CD4-positive, alpha-beta memory T cell (primary cell): Measurements from ENCODE around the gene ERN1. TPM values are rescaled to one million over a fixed set of nuclear protein-coding genes. Genes with fewer than 3 reads are reported as not detected.
A peak's percentile ranks its signal among the peaks of the same experiment; 100 is the strongest.

Experiments used
- CTCF ChIA-PET: fragments of 350-600 bp; sonication (Branson Sonifier 250); formaldehyde crosslinking; loops from one replicate; lab custom pipeline; 2021; ENCODE audit warnings: inconsistent platforms; ENCODE audit not compliant: partially characterized antibody; lab: Charles Lee
- POLR2A ChIA-PET: fragments of 350-600 bp; sonication (Branson Sonifier 250); formaldehyde crosslinking; loops from one replicate; lab custom pipeline; 2021; ENCODE audit not compliant: partially characterized antibody; lab: Charles Lee
- DNase-seq, 5 donors: peaks; one replicate each; pipeline versions ENCODE4 v3.0.0 to v3.0.0-alpha.2; 2020 to 2022; ENCODE audit warnings: mixed read lengths in 1 of 5
- H3K27ac ChIP-seq: one replicate; pipeline ENCODE4 v1.7.0; 2013; ENCODE audit warnings: low read depth, low read length
- H3K27me3 ChIP-seq: 2 replicates; pipeline ENCODE4 v1.7.0; 2013; ENCODE audit warnings: mild to moderate bottlenecking, low read length, moderate library complexity; ENCODE audit not compliant: insufficient read depth
- H3K36me3 ChIP-seq: 2 replicates; pipeline ENCODE4 v1.7.0; 2013; ENCODE audit warnings: mild to moderate bottlenecking, low read length, moderate library complexity; ENCODE audit not compliant: insufficient read depth
- H3K4me1 ChIP-seq: 2 replicates; pipeline ENCODE4 v1.7.0; 2013; ENCODE audit warnings: mild to moderate bottlenecking, low read length, moderate library complexity; ENCODE audit not compliant: insufficient read depth
- H3K4me3 ChIP-seq, 2 donors: one replicate each; pipeline ENCODE4 v1.7.0; 2013; ENCODE audit warnings: low read length in 2 of 2, mild to moderate bottlenecking in 1 of 2
- H3K9me3 ChIP-seq, 2 donors: one replicate each; pipeline ENCODE4 v1.7.0; 2013; ENCODE audit warnings: low read length in 2 of 2, control low read depth in 1 of 2; ENCODE audit not compliant: control insufficient read depth in 1 of 2
- H3K27ac Mint-ChIP-seq, 7 donors: one replicate each; pipeline ENCODE4 v1.8.0; 2020 to 2021; ENCODE audit warnings: mixed read lengths in 7 of 7, mild to moderate bottlenecking in 6 of 7, inconsistent platforms in 3 of 7, moderate library complexity in 3 of 7
- H3K27me3 Mint-ChIP-seq, 2 donors: one replicate each; pipeline ENCODE4 v1.8.0; 2020 to 2021; ENCODE audit warnings: mixed read lengths in 2 of 2
- H3K36me3 Mint-ChIP-seq, 2 donors: one replicate each; pipeline ENCODE4 v1.8.0; 2020 to 2021; ENCODE audit warnings: mixed read lengths in 2 of 2, inconsistent platforms in 1 of 2, mild to moderate bottlenecking in 1 of 2
- H3K4me1 Mint-ChIP-seq, 4 donors: one replicate each; pipeline ENCODE4 v1.8.0; 2020 to 2021; ENCODE audit warnings: mixed read lengths in 4 of 4, mild to moderate bottlenecking in 1 of 4
- H3K4me3 Mint-ChIP-seq, 8 donors: one replicate each; pipeline ENCODE4 v1.8.0; 2020 to 2021; ENCODE audit warnings: mixed read lengths in 8 of 8, mild to moderate bottlenecking in 7 of 8, moderate library complexity in 6 of 8, inconsistent platforms in 3 of 8
- H3K9me3 Mint-ChIP-seq, 8 donors: one replicate each; pipeline ENCODE4 v1.8.0; 2020 to 2021; ENCODE audit warnings: mixed read lengths in 8 of 8, mild to moderate bottlenecking in 5 of 8, inconsistent platforms in 3 of 8, moderate library complexity in 1 of 8
- intact Hi-C: fragments of 100-400 bp; cut with micrococcal nuclease; formaldehyde crosslinking; loops from one replicate; pipeline ENCODE4 v1.15.1; 2023
- polyA plus RNA-seq, 2 donors: library from polyadenylated mRNA; unstranded; fragments of 300-500 nt; fragmentation: Illumina TruSeq; gene quantifications; one replicate each; pipeline ENCODE4 v1.2.3, GENCODE V29; 2021
- total RNA-seq, 2 experiments: library from RNA; stranded (reverse); gene quantifications; one replicate each; pipeline ENCODE4 v1.2.3, GENCODE V29; 2021

ERN1 gene
- total and polyA plus RNA-seq, 4 experiments from 2014 or later: 47.9 to 172 (median 144) TPM

DNA sequence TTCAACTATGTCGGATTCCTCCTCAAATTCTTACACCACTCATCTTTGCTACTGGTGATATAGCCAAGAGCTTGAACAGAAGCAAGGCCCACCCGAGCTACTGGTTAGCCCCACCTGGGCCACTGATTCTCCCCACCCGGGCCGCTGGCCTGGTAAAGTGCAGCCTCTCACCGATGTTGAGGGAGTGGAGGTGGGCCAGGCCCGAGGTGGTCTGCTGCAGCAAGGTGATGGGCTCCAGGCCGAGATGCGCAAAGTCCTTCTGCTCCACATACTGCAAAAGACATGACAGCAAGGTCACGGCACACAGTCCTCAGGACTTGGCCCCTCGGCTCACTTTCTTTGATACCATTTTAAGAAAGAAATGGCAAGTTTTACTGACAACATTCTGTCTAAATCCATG is 76.8 kb downstream of the ERN1 start:
- Mint-ChIP-seq H3K27me3 (no peaks in the 10 kb centered on the region), H3K27ac (peak overlapping the region in 6 of 7 donors; percentile 76 to 90 (median 84)), H3K9me3 (peaks cover 0 to 1% (median 0%) of the 10 kb centered on the region in 8 donors), H3K36me3 (peaks cover 80 to 88% of the 10 kb centered on the region in 2 donors), H3K4me3 (peak overlapping the region in 1 of 8 donors; percentile 35), H3K4me1 (peaks cover 44 to 88% (median 69%) of the 10 kb centered on the region in 4 donors)
- no peak for DNase-seq
- Histone ChIP-seq H3K27me3 (no peaks in the 10 kb centered on the region), H3K9me3 (no peaks in the 10 kb centered on the region), H3K4me1 (peaks cover 74% of the 10 kb centered on the region), H3K27ac (no peak overlapping the region), H3K36me3 (peaks cover 68% of the 10 kb centered on the region), H3K4me3 (no peak overlapping the region)
- intact Hi-C loops: no loop called here
- ChIA-PET CTCF (interaction anchor here (0.8 to 7.2 kb wide), 9 partner anchors 11 to 134 kb away, joined by 3 to 47 read pairs (median 4); partner anchors contain the start of genes ERN1 and GH1), POLR2A (interaction anchor here (1.0 to 7.6 kb wide), 3 partner anchors 11 to 80 kb away, joined by 3 to 49 read pairs (median 3); partner anchors contain the start of gene ERN1)

DNA sequence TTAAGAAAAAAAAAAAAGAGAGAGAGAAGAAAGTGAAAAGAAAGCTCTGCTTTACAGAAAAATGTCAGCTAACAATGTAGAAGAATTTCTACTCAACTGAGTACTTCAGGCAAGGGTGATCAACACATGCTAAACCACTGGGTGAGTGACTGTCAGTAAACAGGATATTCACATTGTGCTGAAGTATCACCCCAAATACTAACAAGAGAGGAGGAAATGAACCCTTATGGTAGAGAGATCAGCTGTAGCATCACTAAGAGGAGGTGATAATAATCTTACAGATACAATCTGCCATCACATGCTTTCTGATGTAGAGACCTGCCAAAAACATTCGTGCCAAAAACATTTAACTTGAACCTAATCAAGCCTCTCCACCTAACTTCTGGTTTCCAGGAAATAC is 78.8 kb downstream of the ERN1 start:
- H3K4me3 ChIP-seq: no peak overlapping the region
- Mint-ChIP-seq H3K4me3 (peak overlapping the region in 7 of 8 donors; percentile 37 to 78 (median 68)), H3K27ac (peak overlapping the region; percentile 69 to 96 (median 91)), H3K9me3 (peaks cover 0 to 1% (median 0%) of the 10 kb centered on the region in 8 donors), H3K4me1 (peaks cover 35 to 76% (median 54%) of the 10 kb centered on the region in 4 donors), H3K36me3 (peaks cover 85 to 86% of the 10 kb centered on the region in 2 donors), H3K27me3 (no peaks in the 10 kb centered on the region)
- peak; percentile 50 to 84 (median 73) for DNase-seq
- no peaks in the 10 kb centered on the region for H3K27me3 ChIP-seq
- intact Hi-C loops: loop anchor here (1.0 to 2.0 kb wide), 4 partner anchors 16 to 79 kb away; partner anchors contain the start of gene ERN1
- H3K9me3 ChIP-seq: no peaks in the 10 kb centered on the region
- peak overlapping the region; percentile 52 for H3K27ac ChIP-seq
- H3K36me3 ChIP-seq: peaks cover 76% of the 10 kb centered on the region
- POLR2A ChIA-PET: interaction anchor here (0.7 to 3.7 kb wide), 25 partner anchors 9 to 133 kb away, joined by 3 to 60 read pairs (median 6); partner anchors contain the start of genes ERN1, GH1 and ICAM2
- peaks cover 56% of the 10 kb centered on the region for H3K4me1 ChIP-seq
- CTCF ChIA-PET: interaction anchor here (0.6 to 6.7 kb wide), 12 partner anchors 9 to 626 kb away, joined by 3 to 110 read pairs (median 8); partner anchors contain the start of genes ERN1, GH1 and ICAM2

DNA sequence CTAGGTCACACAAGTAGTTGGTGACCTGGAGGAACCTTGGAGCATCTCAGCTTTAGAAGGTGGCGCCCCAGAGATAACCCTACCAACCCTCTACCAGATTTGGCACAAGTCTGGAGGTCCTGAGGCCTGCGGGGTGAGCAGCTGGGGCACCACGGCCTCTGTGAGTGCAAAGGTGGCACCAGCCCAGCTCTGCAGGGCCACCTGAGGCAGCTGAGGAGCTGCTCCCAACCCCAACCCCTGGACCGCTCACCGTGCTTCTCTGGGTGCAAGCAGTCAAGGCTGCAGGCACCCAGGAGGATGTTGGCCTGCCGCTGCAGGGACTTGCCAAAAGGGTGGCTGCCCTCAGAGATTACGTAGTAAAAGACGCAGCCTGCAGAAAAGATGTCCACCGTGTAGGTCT is 81.1 kb downstream of the ERN1 start:
- Mint-ChIP-seq H3K9me3 (no peaks in the 10 kb centered on the region), H3K27ac (peak overlapping the region in 6 of 7 donors; percentile 37 to 94 (median 46)), H3K4me3 (peak overlapping the region in 1 of 8 donors; percentile 32), H3K4me1 (peaks cover 33 to 77% (median 46%) of the 10 kb centered on the region in 4 donors), H3K36me3 (peaks cover 89 to 91% of the 10 kb centered on the region in 2 donors), H3K27me3 (no peaks in the 10 kb centered on the region)
- Histone ChIP-seq H3K4me1 (peaks cover 50% of the 10 kb centered on the region), H3K27ac (peak overlapping the region; percentile 45), H3K27me3 (no peaks in the 10 kb centered on the region), H3K36me3 (peaks cover 78% of the 10 kb centered on the region), H3K4me3 (no peak overlapping the region), H3K9me3 (no peaks in the 10 kb centered on the region)
- intact Hi-C loops: no loop called here
- ChIA-PET POLR2A (interaction anchor here (1.1 to 3.9 kb wide), 7 partner anchors 11 to 130 kb away, joined by 3 to 60 read pairs (median 23); partner anchors contain the start of genes ERN1 and ICAM2), CTCF (interaction anchor here (0.9 to 6.7 kb wide), 12 partner anchors 15 to 130 kb away, joined by 3 to 110 read pairs (median 7); partner anchors contain the start of genes ERN1 and GH1)
- no peak for DNase-seq

DNA sequence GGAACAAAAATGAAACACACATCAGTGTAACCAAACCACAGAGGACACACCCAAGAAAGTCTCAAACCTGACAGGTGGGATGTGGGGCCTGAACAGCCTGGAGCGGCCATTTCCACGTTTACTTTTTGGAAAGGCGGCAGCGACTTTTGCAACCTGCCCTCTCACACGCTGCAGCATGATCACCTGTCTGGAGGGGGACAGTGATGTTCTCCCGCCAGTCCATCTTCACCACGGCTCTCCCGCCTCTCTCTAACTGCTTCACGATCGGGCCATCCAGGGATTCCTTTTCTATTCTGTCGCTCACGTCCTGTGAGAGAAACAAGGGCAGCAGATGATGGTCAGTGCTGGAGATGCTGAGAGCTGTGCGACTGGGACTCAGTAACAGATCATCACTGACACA is 84.8 kb downstream of the ERN1 start:
- intact Hi-C loops: no loop called here
- peaks cover 74% of the 10 kb centered on the region for H3K36me3 ChIP-seq
- no peaks in the 10 kb centered on the region for H3K27me3 ChIP-seq
- H3K27ac Mint-ChIP-seq: peak overlapping the region in 4 of 7 donors; percentile 10 to 72 (median 50)
- H3K4me1 Mint-ChIP-seq: peaks cover 16 to 62% (median 28%) of the 10 kb centered on the region in 4 donors
- DNase-seq: no peak
- H3K9me3 Mint-ChIP-seq: no peaks in the 10 kb centered on the region
- H3K4me1 ChIP-seq: peaks cover 14% of the 10 kb centered on the region
- CTCF ChIA-PET: interaction anchor here (1.3 to 6.7 kb wide), 3 partner anchors 10 to 88 kb away, joined by 3 to 110 read pairs (median 22); no protein-coding TSS in a partner anchor
- no peaks in the 10 kb centered on the region for H3K27me3 Mint-ChIP-seq
- H3K27ac ChIP-seq: no peak overlapping the region
- H3K4me3 ChIP-seq: no peak overlapping the region
- no peak overlapping the region for H3K4me3 Mint-ChIP-seq
- peaks cover 80 to 84% of the 10 kb centered on the region in 2 donors for H3K36me3 Mint-ChIP-seq
- POLR2A ChIA-PET: interaction anchor here (0.7 to 3.9 kb wide), 2 partner anchors 37 to 101 kb away, joined by 3 to 23 read pairs; no protein-coding TSS in a partner anchor
- no peaks in the 10 kb centered on the region for H3K9me3 ChIP-seq

DNA sequence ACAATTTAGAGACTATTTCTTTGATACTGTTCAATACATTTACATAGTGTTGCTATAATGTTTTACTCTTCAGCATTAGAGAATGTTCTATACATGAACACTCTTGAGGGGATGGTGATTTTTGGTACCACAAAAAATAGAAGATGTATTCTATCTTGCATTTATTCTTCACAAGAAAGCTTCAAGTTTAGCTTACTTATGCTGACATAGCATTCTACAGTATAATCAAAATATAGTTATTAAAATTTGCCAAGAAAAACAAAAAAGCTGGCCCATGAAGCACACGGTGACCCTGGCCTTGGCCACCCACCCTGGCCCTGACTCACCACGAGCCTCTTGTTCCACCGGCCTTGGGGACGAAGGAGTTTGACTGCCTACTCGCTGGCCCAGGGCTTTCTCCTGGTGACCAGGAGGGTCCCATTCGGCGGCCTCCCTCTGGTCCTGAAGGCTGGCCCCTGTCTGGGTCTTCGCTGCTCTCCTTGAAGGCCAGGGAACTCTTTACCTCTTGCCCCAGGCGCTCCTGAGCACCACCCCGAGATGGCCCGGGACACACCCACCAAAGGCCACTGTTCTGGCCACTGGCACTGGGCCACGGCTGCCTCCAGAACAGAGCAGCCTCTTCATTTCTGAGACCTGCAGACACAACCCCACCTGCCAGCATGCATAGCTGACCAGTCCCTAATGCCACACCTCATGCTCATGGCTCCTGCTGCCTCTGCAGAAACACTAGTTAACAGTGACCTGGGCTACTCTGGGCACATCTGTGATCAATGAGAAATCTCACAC is 87.1 kb downstream of the ERN1 start:
- Mint-ChIP-seq H3K27me3 (no peaks in the 10 kb centered on the region), H3K4me1 (peaks cover 8 to 50% (median 19%) of the 10 kb centered on the region in 4 donors), H3K36me3 (peaks cover 70 to 81% of the 10 kb centered on the region in 2 donors), H3K4me3 (no peak overlapping the region), H3K9me3 (no peaks in the 10 kb centered on the region), H3K27ac (peak overlapping the region in 4 of 7 donors; percentile 29 to 75 (median 48))
- CTCF ChIA-PET: interaction anchor here (0.8 to 3.0 kb wide), 9 partner anchors 8 to 125 kb away, joined by 3 to 28 read pairs (median 8); partner anchors contain the start of genes GH1 and ICAM2
- intact Hi-C loops: no loop called here
- Histone ChIP-seq H3K4me3 (no peak overlapping the region), H3K27ac (no peak overlapping the region), H3K9me3 (no peaks in the 10 kb centered on the region), H3K27me3 (no peaks in the 10 kb centered on the region), H3K36me3 (peaks cover 55% of the 10 kb centered on the region), H3K4me1 (no peaks in the 10 kb centered on the region)
- POLR2A ChIA-PET: interaction anchor here (0.5 to 4.0 kb wide), 8 partner anchors 8 to 103 kb away, joined by 3 to 18 read pairs (median 4); partner anchors contain the start of genes ERN1 and ICAM2
- DNase-seq: no peak

DNA sequence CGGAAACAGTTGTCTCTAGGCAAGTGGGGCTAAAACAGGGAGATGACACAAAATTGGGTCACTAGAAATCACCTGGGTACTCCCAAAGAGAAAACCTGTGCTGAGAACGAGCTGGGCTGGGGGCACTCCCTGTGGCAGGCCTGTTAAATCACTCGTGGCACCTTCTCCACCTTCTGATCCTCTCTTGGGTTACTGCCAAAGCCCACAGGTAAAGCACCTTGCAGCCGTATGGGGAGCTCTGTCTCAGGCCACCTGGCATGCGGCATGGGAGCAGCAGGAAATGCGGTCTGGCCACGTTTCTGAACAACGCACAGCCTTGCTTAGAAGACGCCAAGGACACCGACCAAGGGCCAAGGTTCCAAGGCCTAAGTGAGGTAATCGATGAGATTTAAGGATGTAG is 88.0 kb downstream of the ERN1 start:
- DNase-seq: no peak
- peaks cover 51% of the 10 kb centered on the region for H3K36me3 ChIP-seq
- Mint-ChIP-seq H3K4me3 (peak overlapping the region in 4 of 8 donors; percentile 7 to 50 (median 48)), H3K9me3 (no peaks in the 10 kb centered on the region), H3K36me3 (peaks cover 61 to 78% of the 10 kb centered on the region in 2 donors), H3K27ac (peak overlapping the region in 6 of 7 donors; percentile 53 to 95 (median 80)), H3K27me3 (no peaks in the 10 kb centered on the region), H3K4me1 (peaks cover 10 to 50% (median 19%) of the 10 kb centered on the region in 4 donors)
- H3K4me3 ChIP-seq: no peak overlapping the region
- no peaks in the 10 kb centered on the region for H3K4me1 ChIP-seq
- ChIA-PET CTCF (interaction anchor here (0.8 to 3.0 kb wide), 8 partner anchors 9 to 124 kb away, joined by 3 to 28 read pairs (median 6); partner anchors contain the start of genes GH1 and ICAM2), POLR2A (interaction anchor here (1.3 to 4.0 kb wide), 5 partner anchors 9 to 104 kb away, joined by 3 to 18 read pairs (median 6); partner anchors contain the start of gene ERN1)
- H3K27ac ChIP-seq: no peak overlapping the region
- H3K9me3 ChIP-seq: no peaks in the 10 kb centered on the region
- H3K27me3 ChIP-seq: no peaks in the 10 kb centered on the region
- intact Hi-C loops: no loop called here
